ENCODE data around the gene SLC38A8. TPM values are rescaled to one million over a fixed set of nuclear protein-coding genes. Genes with fewer than 3 reads are reported as not detected.

The SLC38A8 gene
- total RNA-seq, 4 donors from 2014 or later = not detected

GRCh38 chr16:83967838-83968305 is 74.7 kb downstream of the SLC38A8 start, which contains the start of gene NECAB2:
NECAB2 (plus strand) TSS chr16:83968244; CDS start chr16:83968649, 405 bp downstream.
- intact Hi-C loops (cut with DNase I; ENCODE audit: low total_unique reads) = no loop called here
- WGBS, 2 donors (ENCODE audit: low coverage in 1 of 2) = 14 to 62% methylated on average over 6 to 23 of the region's 35 CpGs

GRCh38 chr16:83967091-83967490 is 75.5 kb downstream of the SLC38A8 start:
- in situ Hi-C loops (cut with MboI; ENCODE audit: low pct_ligation_motif_present in 1 of 4, low pct_unique_long_range_greater_than_20kb in 1 of 4, low sequenced_read_pairs in 3 of 4) = loop anchor here in 3 of 4 donors (25.0 kb wide), 3 partner anchors 95 to 520 kb away; partner anchors contain the start of genes ADAD2 (in 1 of the 3) and TAF1C (in 1 of the 3)
- TF ChIP-seq POLR2AphosphoS5 (IDR thresholded peaks at IDR 0.05) (no peak), EP300 (IDR thresholded peaks at IDR 0.05; ENCODE audit: low read depth) (no peak)
- Histone ChIP-seq H3K9me3 (no peaks in the 10 kb centered on the region), H3K27me3 (peaks cover 16% of the 10 kb centered on the region), H3K4me3 (no peak overlapping the region), H3K4me1 (no peaks in the 10 kb centered on the region), H3K36me3 (no peaks in the 10 kb centered on the region), H3K27ac (no peak overlapping the region)
- 57% methylated on average over 2 of the region's 2 CpGs; no CpG with 5 or more reads in 1 of the 2 donors for WGBS, 2 donors (ENCODE audit: low coverage in 1 of 2)
- intact Hi-C loops (cut with DNase I; ENCODE audit: low total_unique reads) = no loop called here
- no peak for DNase-seq

More at GRCh38 chr16:83967838-83968305, 74.7 kb downstream of the SLC38A8 start, which contains the start of gene NECAB2:
- no peak within 1 kb of the TSS for H3K27ac ChIP-seq
- TF ChIP-seq POLR2AphosphoS5 (IDR thresholded peaks at IDR 0.05) (no peak), CTCF (IDR thresholded peaks at IDR 0.05) (peak in 4 of 5 experiments; percentile 32 to 66 (median 49))
- peak within 1 kb of the TSS in 2 of 4 donors; percentile 29 to 47 for H3K4me3 ChIP-seq
- in situ Hi-C loops (cut with MboI; ENCODE audit: low pct_ligation_motif_present in 1 of 4, low pct_unique_long_range_greater_than_20kb in 1 of 4, low sequenced_read_pairs in 3 of 4) = loop anchor here in 3 of 4 donors (25.0 kb wide), 3 partner anchors 94 to 519 kb away; partner anchors contain the start of genes ADAD2 (in 1 of the 3) and TAF1C (in 1 of the 3)
- peaks cover 16% of the 10 kb centered on the region for H3K27me3 ChIP-seq
- H3K9me3 ChIP-seq = no peaks in the 10 kb centered on the region
- DNase-seq = no peak
- H3K36me3 ChIP-seq = no peaks in the 10 kb centered on the region
- H3K4me1 ChIP-seq = no peaks in the 10 kb centered on the region

- in situ Hi-C loops (cut with MboI; ENCODE audit: low pct_ligation_motif_present in 1 of 4, low pct_unique_long_range_greater_than_20kb in 1 of 4, low sequenced_read_pairs in 3 of 4) = loop anchor here in 3 of 4 donors (25.0 kb wide), 3 partner anchors 96 to 521 kb away; partner anchors contain the start of genes ADAD2 (in 1 of the 3) and TAF1C (in 1 of the 3)
- intact Hi-C loops (cut with DNase I; ENCODE audit: low total_unique reads) = no loop called here
Observed at GRCh38 chr16:83966153-83966696, 76.4 kb downstream of the SLC38A8 start.

GRCh38 chr16:83965444-83966152 is 77.0 kb downstream of the SLC38A8 start:
- intact Hi-C loops (cut with DNase I; ENCODE audit: low total_unique reads) (no loop called here), in situ Hi-C loops (cut with MboI; ENCODE audit: low pct_ligation_motif_present in 1 of 4, low pct_unique_long_range_greater_than_20kb in 1 of 4, low sequenced_read_pairs in 3 of 4) (loop anchor here in 3 of 4 donors (25.0 kb wide), 3 partner anchors 97 to 522 kb away; partner anchors contain the start of genes ADAD2 (in 1 of the 3) and TAF1C (in 1 of the 3))
- TF ChIP-seq CTCF (IDR thresholded peaks at IDR 0.05) (no peak), POLR2AphosphoS5 (IDR thresholded peaks at IDR 0.05) (no peak), POLR2A (IDR thresholded peaks at IDR 0.05) (no peak), EP300 (IDR thresholded peaks at IDR 0.05; ENCODE audit: low read depth) (no peak)
- no peaks in the 10 kb centered on the region for H3K36me3 ChIP-seq
- no peaks in the 10 kb centered on the region for H3K9me3 ChIP-seq
- peaks cover 16% of the 10 kb centered on the region for H3K27me3 ChIP-seq
- H3K27ac ChIP-seq = no peak overlapping the region
- DNase-seq = no peak
- H3K4me1 ChIP-seq = no peaks in the 10 kb centered on the region
- WGBS, 2 donors (ENCODE audit: low coverage in 1 of 2) = 94% methylated on average over 36 of the region's 36 CpGs; no CpG with 5 or more reads in 1 of the 2 donors
- H3K4me3 ChIP-seq = no peak overlapping the region

More at GRCh38 chr16:83966153-83966696, 76.4 kb downstream of the SLC38A8 start:
- no peak overlapping the region for H3K4me3 ChIP-seq
- no peaks in the 10 kb centered on the region for H3K4me1 ChIP-seq
- no peak for DNase-seq
- H3K27me3 ChIP-seq = peaks cover 16% of the 10 kb centered on the region
- no peak overlapping the region for H3K27ac ChIP-seq
- WGBS, 2 donors (ENCODE audit: low coverage in 1 of 2) = 93% methylated on average over 13 of the region's 13 CpGs; no CpG with 5 or more reads in 1 of the 2 donors
- no peak for TF ChIP-seq POLR2A (IDR thresholded peaks at IDR 0.05)
- TF ChIP-seq CTCF (IDR thresholded peaks at IDR 0.05) = no peak
- no peak for TF ChIP-seq POLR2AphosphoS5 (IDR thresholded peaks at IDR 0.05)
- TF ChIP-seq EP300 (IDR thresholded peaks at IDR 0.05; ENCODE audit: low read depth) = no peak
- H3K36me3 ChIP-seq = no peaks in the 10 kb centered on the region
- H3K9me3 ChIP-seq = no peaks in the 10 kb centered on the region
